Measurements from ENCODE around the gene PROM2.

The PROM2 gene

DNA sequence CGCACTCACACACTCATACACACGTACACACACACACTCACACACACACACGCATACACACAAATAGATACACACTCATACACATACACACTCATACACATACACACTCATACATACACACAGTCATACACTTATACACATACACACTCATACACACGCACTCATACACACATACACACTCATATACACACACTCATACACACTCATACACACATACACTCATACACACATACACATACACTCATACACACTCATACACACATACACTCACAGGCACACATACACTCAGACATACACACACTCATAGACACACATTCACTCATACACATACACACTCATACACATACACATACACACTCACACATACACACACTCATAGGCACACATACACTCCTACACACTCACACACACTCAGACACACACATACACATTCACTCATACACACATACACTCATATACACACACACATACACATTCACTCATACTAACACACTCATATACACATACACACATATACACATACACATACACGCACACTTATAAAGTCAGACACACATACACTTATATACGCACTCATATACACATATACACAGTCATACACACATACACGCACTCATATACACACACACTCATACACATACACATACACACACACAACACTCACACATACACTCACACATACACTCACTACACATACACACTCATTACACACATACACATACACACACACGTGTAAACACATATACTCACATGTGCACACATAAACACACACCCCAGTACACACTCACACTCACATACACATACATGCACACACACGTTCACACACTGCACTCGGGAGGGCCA lies 51.6 kb downstream of the PROM2 start:
- no peak for DNase-seq

GRCh38 chr2:95326433-95327140 lies 52.3 kb downstream of the PROM2 start:
- no peak for DNase-seq

- DNase-seq = no peak
These were observed 53.6 kb downstream of the PROM2 start for GRCh38 chr2:95327861-95328260.

GRCh38 chr2:95328358-95329125 lies 54.3 kb downstream of the PROM2 start:
- DNase-seq = no peak

DNA sequence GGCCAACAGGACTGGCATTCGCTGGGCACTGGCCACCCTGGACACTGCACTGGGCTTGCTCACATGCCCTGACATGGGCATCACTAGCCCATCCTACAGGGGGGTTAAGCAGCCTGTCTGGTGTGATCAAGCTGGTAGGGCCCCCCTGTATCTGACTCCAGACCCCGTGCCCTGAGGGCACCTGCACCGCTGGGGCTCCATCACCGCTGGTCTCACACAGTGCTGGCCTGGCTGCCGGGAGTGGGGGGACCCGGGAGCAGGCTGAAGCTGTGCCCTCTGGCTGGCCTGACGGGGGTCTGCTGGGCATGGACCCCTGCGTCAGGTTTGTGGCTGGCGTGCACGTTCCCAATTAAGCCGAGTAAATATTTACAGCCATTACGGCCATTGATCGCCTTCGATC lies 55.2 kb downstream of the PROM2 start:
- no peak for DNase-seq

- no peak for DNase-seq
These were observed 55.9 kb downstream of the PROM2 start for GRCh38 chr2:95329891-95330793.

DNA sequence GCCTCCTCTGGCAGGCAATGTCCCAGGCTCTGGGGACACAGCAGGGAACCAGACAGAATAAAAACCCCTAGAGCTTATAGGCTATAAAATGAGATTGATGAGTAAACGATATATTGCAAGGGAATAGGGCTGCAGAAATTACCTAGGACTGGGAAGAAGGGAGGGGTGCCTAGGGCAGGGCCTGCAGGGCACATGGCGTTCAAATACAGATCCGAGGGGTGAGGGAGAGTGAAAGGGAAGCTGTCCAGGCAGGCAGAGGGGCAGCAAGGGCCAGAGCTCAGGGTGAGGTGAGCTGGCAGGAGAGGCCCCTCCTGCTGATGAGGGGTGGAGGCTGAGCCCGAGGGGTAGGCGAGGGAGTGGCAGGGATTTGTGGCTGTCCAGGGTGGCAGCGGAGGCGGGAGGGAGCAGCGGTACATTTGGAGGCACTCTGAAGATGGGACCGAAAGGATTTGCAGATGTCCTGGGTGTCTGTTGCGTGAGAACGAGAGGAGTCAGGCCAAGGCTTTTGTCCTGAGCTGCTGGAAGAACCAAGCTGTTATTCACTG lies 56.6 kb downstream of the PROM2 start:
- DNase-seq = no peak

DNA sequence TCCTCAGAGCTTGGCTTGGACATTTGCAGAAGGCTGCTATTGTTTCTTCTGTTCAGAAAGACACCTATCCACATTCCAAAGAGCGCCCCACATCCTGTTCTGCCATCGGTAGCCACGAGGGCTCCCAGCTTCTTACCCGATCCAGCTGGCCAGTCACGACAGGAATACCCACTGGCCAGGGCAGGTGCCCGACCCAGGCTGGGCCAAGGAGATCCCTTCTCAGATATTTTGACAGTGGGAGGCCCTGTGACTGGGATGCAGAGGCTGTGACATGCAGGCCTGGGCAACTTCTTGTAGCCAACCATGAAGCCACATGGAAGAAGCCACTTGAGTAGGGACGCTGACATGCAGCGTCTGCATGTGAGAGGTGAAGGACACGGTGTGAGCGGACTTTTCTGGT lies 57.4 kb downstream of the PROM2 start:
- DNase-seq = no peak

DNA sequence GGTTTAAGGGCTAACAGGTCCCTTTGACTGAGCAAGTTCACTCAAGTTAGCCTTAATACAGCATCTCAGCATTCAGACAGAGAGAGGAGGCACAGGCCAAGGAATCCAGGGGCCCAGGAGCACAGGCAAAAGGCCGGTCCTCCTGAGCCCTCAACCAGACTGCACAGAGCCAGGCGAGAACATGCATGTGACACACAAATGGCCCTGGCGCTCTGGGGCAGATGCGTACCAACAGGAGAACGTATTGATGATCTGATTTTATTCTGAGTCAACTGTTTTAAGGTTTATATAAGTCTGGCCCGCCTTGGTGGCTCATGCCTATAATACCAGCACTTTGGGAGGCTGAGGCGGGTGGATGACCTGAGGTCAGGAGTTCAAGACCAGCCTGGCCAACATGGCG lies 57.8 kb downstream of the PROM2 start:
- DNase-seq = no peak

DNA sequence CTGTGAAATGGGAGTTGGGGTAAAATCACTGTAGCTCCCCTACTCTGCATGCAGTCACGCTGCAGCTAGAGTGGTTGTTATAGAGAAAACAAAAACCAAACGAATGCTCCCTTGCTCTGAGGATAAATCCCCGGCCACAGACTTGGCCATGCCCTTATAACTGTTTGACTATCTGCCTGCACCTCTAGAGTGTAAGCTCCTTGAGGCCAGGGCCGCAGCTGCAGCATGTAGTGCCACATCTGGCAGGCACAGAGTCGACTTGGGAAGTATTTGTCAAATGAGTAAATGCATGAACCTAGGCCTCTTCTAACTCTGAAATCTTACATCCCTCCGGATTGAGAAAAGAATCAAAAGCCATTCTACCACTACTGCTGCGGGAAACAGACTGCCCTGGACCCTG lies 58.8 kb downstream of the PROM2 start:
- DNase-seq = no peak

- DNase-seq = no peak
These were observed 59.7 kb downstream of the PROM2 start for GRCh38 chr2:95333888-95334338.

DNA sequence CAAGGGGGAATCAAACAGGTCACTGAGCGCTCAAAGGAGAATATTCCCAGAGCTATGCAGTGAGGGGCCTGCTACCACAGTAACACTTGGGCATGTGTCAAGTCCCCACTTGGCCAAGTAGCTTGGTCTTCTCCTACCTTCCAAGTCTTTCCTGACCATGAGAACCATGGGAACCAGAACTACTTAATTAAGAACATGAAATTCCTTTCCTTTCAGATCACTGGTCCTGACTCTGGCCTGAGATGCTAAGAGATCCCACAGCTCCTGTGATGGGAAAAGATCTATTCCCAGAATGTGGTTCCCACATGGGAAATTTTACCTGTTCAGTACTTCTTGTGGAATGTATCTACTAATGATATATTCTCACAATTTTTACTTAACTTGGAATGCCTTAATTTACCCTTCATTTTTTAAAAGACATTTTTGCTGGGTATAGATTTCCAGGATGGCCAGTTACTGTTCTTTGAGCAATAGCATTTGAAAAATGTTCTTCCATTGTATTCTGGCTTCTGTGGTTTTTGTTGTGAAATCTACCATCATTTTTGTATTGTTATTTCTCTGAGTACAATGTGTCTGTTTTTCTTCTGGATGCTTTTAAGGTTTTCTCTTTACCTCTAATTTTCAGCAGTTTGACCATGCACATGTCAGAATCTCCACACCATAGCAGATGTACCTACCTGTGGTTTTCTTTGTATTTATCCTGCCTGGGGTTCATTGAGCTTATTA lies 60.8 kb downstream of the PROM2 start:
- DNase-seq = no peak

GRCh38 chr2:95336406-95336805 lies 62.2 kb downstream of the PROM2 start:
- no peak for DNase-seq

- DNase-seq = no peak
These were observed 63.6 kb downstream of the PROM2 start for GRCh38 chr2:95337829-95338228.

All from stimulated activated CD4-positive, alpha-beta T cell treated with anti-CD3 and anti-CD28 coated beads, Interleukin-2, amount 100 ng/mL, for 24 hours (primary cell).